Stimulated activated CD8-positive, alpha-beta memory T cell treated with anti-CD3 and anti-CD28 coated beads, Interleukin-7, amount 100 ng/mL, for 1 hour (primary cell): Measurements from ENCODE around the gene DSG2.
"Not testable (repeated sequence)": the region's sequence is repeated elsewhere in the genome, so short reads cannot be mapped to it uniquely, and the experiment has no call there.

ENCODE experiments used
- DNase-seq, 2 donors: peaks; one replicate each; pipeline ENCODE4 v3.0.0-alpha.2; 2020; ENCODE audit warnings: low read depth in 2 of 2

DSG2 gene

GRCh38 chr18:31500051-31500688 is 2.2 kb downstream of the DSG2 start:
- DNase-seq: no peak

- DNase-seq: no peak
Measured at GRCh38 chr18:31503011-31503410, 5.0 kb downstream of the DSG2 start.

- no peak for DNase-seq
Measured at GRCh38 chr18:31504455-31505147, 6.6 kb downstream of the DSG2 start.

GRCh38 chr18:31505156-31505555 is 7.2 kb downstream of the DSG2 start:
- DNase-seq: no peak

- DNase-seq: no peak
Measured at GRCh38 chr18:31506024-31506742, 8.2 kb downstream of the DSG2 start.

GRCh38 chr18:31507124-31507523 is 9.1 kb downstream of the DSG2 start:
- not testable (repeated sequence) for DNase-seq

- no peak for DNase-seq
Measured at GRCh38 chr18:31508781-31509180, 10.8 kb downstream of the DSG2 start.

- no peak for DNase-seq
Measured at GRCh38 chr18:31509571-31509970, 11.6 kb downstream of the DSG2 start.

GRCh38 chr18:31510319-31510718 is 12.3 kb downstream of the DSG2 start:
- DNase-seq: no peak

GRCh38 chr18:31511098-31511497 is 13.1 kb downstream of the DSG2 start:
- DNase-seq: no peak

- no peak for DNase-seq
Measured at GRCh38 chr18:31512203-31512764, 14.3 kb downstream of the DSG2 start.

GRCh38 chr18:31513189-31513935 is 15.4 kb downstream of the DSG2 start:
- DNase-seq: no peak

- no peak for DNase-seq
Measured at GRCh38 chr18:31516437-31516836, 18.5 kb downstream of the DSG2 start.

GRCh38 chr18:31526374-31526773 is 28.4 kb downstream of the DSG2 start:
- DNase-seq: no peak

- no peak for DNase-seq
Measured at GRCh38 chr18:31533236-31533635, 35.3 kb downstream of the DSG2 start.

GRCh38 chr18:31538837-31539236 is 40.9 kb downstream of the DSG2 start:
- DNase-seq: no peak

- DNase-seq: no peak
Measured at GRCh38 chr18:31546476-31546875, 48.5 kb downstream of the DSG2 start.

- DNase-seq: no peak
Measured at GRCh38 chr18:31548853-31549252, 50.9 kb downstream of the DSG2 start.

- no peak for DNase-seq
Measured at GRCh38 chr18:31549416-31549815, 51.4 kb downstream of the DSG2 start.

- no peak for DNase-seq
Measured at GRCh38 chr18:31551883-31552282, 53.9 kb downstream of the DSG2 start.

- DNase-seq: no peak
Measured at GRCh38 chr18:31553800-31554199, 55.8 kb downstream of the DSG2 start.

- no peak for DNase-seq
Measured at GRCh38 chr18:31554776-31555175, 56.8 kb downstream of the DSG2 start.
